Hepatocyte (in vitro differentiated cells): ENCODE measurements around the gene DDX52.

Experiments used
- CTCF ChIP-seq: fragments of 200-600 bp; sonication (generic); IDR thresholded peaks from 2 replicates; pipeline ENCODE4 v1.5.1; 2016; ENCODE audit warnings: antibody characterized with exemption, mild to moderate bottlenecking; ENCODE audit not compliant: poor library complexity
- EZH2 ChIP-seq: fragments of 200-600 bp; sonication (generic); IDR thresholded peaks from 2 replicates; pipeline ENCODE4 v1.6.1; 2016; ENCODE audit warnings: antibody characterized with exemption, mild to moderate bottlenecking, borderline replicate concordance
- EZH2phosphoT487 ChIP-seq: fragments of 200-600 bp; sonication (generic); IDR thresholded peaks from one replicate; pipeline ENCODE4 v1.6.1; 2018; ENCODE audit warnings: antibody characterized with exemption, mild to moderate bottlenecking, low read depth, moderate library complexity; ENCODE audit not compliant: unreplicated experiment, severe bottlenecking

- TF ChIP-seq CTCF (no peak), EZH2phosphoT487 (no peak), EZH2 (no peak)
Measured at GRCh38 chr17:37671028-37671823, 28.0 kb upstream of the DDX52 start.
